GM12878 (cell line): ENCODE data around the gene HTR3E. TPM values are rescaled to one million over a fixed set of nuclear protein-coding genes. Genes with fewer than 3 reads are reported as not detected.

Source experiments
- ATAC-seq: fragments of 200-7000 bp; cut with Tn5 transposase; 3 replicates; pipeline ENCODE4 v1.9.1; 2020; ENCODE audit warnings: mild to moderate bottlenecking, moderate library complexity
- BruUV-seq: library from RNA; stranded (reverse); fragments of 400-500 nt; replicated peaks from 2 replicates; lab custom pipeline; 2021; lab: Mats Ljungman, UMichigan
- CTCF ChIA-PET: fragments of 300-600 bp; sonication (Branson Sonifier 250); formaldehyde crosslinking; extraction: SDS; loops from one replicate; lab custom pipeline; 2021; ENCODE audit warnings: inconsistent platforms; lab: Yijun Ruan, JAX
- POLR2A ChIA-PET: fragments of 350-600 bp; formaldehyde crosslinking; extraction: SDS; loops from one replicate; lab custom pipeline; 2021; ENCODE audit warnings: inconsistent platforms; lab: Charles Lee
- RAD21 ChIA-PET: fragments of 300-600 bp; sonication (Branson Sonifier 250); formaldehyde crosslinking; loops from one replicate; lab custom pipeline; 2023; ENCODE audit warnings: antibody characterized with exemption; ENCODE audit not compliant: unreplicated experiment; lab: Charles Lee
- SMC1A ChIA-PET: fragments of 300-600 bp; sonication (Branson Sonifier 250); formaldehyde crosslinking; loops from one replicate; lab custom pipeline; 2023; ENCODE audit not compliant: unreplicated experiment, uncharacterized antibody; lab: Charles Lee
- DNase-seq: peaks from one replicate; pipeline ENCODE4 v3.0.0-alpha.2; 2011; ENCODE audit warnings: low read depth, low spot score
- FAIRE-seq: peaks from 3 replicates; lab custom pipeline; 2011; peaks lifted over from hg19 to GRCh38; lab: Jason Lieb, UNC
- H2AFZ ChIP-seq: 2 replicates; pipeline ENCODE4 v1.6.0; 2011; ENCODE audit warnings: low read depth, low read length, control low read depth; ENCODE audit not compliant: control insufficient read depth
- H3K27ac ChIP-seq: 2 replicates; pipeline ENCODE4 v1.5.1; 2011; ENCODE audit warnings: control low read depth; ENCODE audit not compliant: control insufficient read depth, insufficient read depth
- H3K27me3 ChIP-seq, 2 experiments: replicated peaks in 1 of 2; 2 replicates each; pipeline versions ENCODE4 v1.6.0 to v1.6.1; 2011; ENCODE audit warnings: low read length in 1 of 2; ENCODE audit not compliant: control insufficient read depth in 2 of 2, insufficient read depth in 2 of 2
- H3K36me3 ChIP-seq, 2 experiments: 2 replicates each; pipeline ENCODE4 v1.5.1; 2011; ENCODE audit warnings: low read length in 1 of 2; ENCODE audit not compliant: control insufficient read depth in 2 of 2, insufficient read depth in 2 of 2
- H3K4me1 ChIP-seq: 2 replicates; pipeline ENCODE4 v1.6.1; 2011; ENCODE audit warnings: mild to moderate bottlenecking, low read length, moderate library complexity, mixed read lengths; ENCODE audit not compliant: control insufficient read depth, insufficient read depth
- H3K4me2 ChIP-seq: 2 replicates; pipeline ENCODE4 v1.6.0; 2011; ENCODE audit warnings: control low read depth; ENCODE audit not compliant: control insufficient read depth, insufficient read depth
- H3K4me3 ChIP-seq: fragments of 200-600 bp; sonication (generic); 2 replicates; pipeline ENCODE4 v1.5.1; 2016
- H3K79me2 ChIP-seq: 2 replicates; pipeline ENCODE4 v1.6.0; 2011; ENCODE audit warnings: low read length; ENCODE audit not compliant: control insufficient read depth, insufficient read depth
- H3K9ac ChIP-seq: 2 replicates; pipeline ENCODE4 v1.8.0; 2011; ENCODE audit warnings: low read length, control low read depth, mixed read lengths; ENCODE audit not compliant: control insufficient read depth, insufficient read depth
- H3K9me3 ChIP-seq: replicated peaks from 3 replicates; pipeline ENCODE4 v1.5.1; 2011; ENCODE audit warnings: mild to moderate bottlenecking, low read length; ENCODE audit not compliant: control insufficient read depth, insufficient read depth
- H4K20me1 ChIP-seq: 2 replicates; pipeline ENCODE4 v1.6.0; 2011; ENCODE audit not compliant: control insufficient read depth, insufficient read depth
- CEBPB ChIP-seq, 2 experiments: fragments of 150-350 bp in 1 of 2; IDR thresholded peaks; 2 replicates each; pipeline ENCODE4 v1.6.1; 2012 to 2014; ENCODE audit warnings: low read depth in 2 of 2, low read length in 2 of 2, borderline replicate concordance in 1 of 2, inconsistent platforms in 1 of 2
- E2F8 ChIP-seq: fragments of 450-650 bp; IDR thresholded peaks from 2 replicates; pipeline ENCODE4 v1.6.1; 2018; ENCODE audit warnings: mild to moderate bottlenecking, low read depth, moderate library complexity; ENCODE audit not compliant: partially characterized antibody
- FOXK2 ChIP-seq: fragments of 450-650 bp; IDR thresholded peaks from 2 replicates; pipeline ENCODE4 v1.6.1; 2017; ENCODE audit warnings: mild to moderate bottlenecking, moderate library complexity
- HCFC1 ChIP-seq: fragments of 150-350 bp; IDR thresholded peaks from 2 replicates; pipeline ENCODE4 v1.6.1; 2014; ENCODE audit warnings: low read length
- POLR2AphosphoS2 ChIP-seq: IDR thresholded peaks from 2 replicates; pipeline ENCODE4 v1.6.1; 2011; ENCODE audit warnings: low read depth, mild to moderate bottlenecking, low read length, improper control_type of control experiment, moderate library complexity
- RUNX3 ChIP-seq: IDR thresholded peaks from 2 replicates; pipeline ENCODE4 v1.6.1; 2012; ENCODE audit warnings: low read length, inconsistent platforms
- STAT3 ChIP-seq: IDR thresholded peaks from 2 replicates; pipeline ENCODE4 v1.6.1; 2011; ENCODE audit warnings: low read depth, low read length, improper control_type of control experiment
- YY1 ChIP-seq: IDR thresholded peaks from 2 replicates; pipeline ENCODE4 v1.6.1; 2011; ENCODE audit warnings: low read depth, mild to moderate bottlenecking, low read length
- WGBS: methylation state at CpG from one replicate; pipeline ENCODE4 v1.1.6; 2016; ENCODE audit warnings: low lambda C conversion rate; ENCODE audit not compliant: insufficient replicate concordance, insufficient coverage; ENCODE audit errors: missing lambda C conversion rate; 5-methylcytosine and 5-hydroxymethylcytosine counted together
- in situ Hi-C: fragments of 300-500 bp; cut with MboI; formaldehyde crosslinking; loops from 9 replicates; pipeline ENCODE4 v1.14.3; 2018; ENCODE audit warnings: mixed read lengths
- intact Hi-C: fragments of 100-400 bp; cut with micrococcal nuclease; formaldehyde crosslinking; loops from one replicate; pipeline ENCODE4 v1.14.2; 2022; ENCODE audit not compliant: unreplicated experiment
- polyA plus RNA-seq, 11 experiments: library from polyadenylated mRNA; depleted of rRNA in 4 of 11; unstranded in 6 of 11; stranded (reverse) in 5 of 11; fragments of >200 nt; fragmentation: Nextera tagmentation in 4 of 11; fragmentation: Illumina TruSeq in 1 of 11; extraction: Ambion mirVana in 4 of 11; extraction: Trizol in 1 of 11; gene quantifications; 1 replicate in 1 of 11; 2 replicates in 10 of 11; pipeline versions ENCODE4 v1.2.1 to v1.2.3, GENCODE V29; 2011 to 2016; ENCODE audit warnings: inconsistent platforms in 2 of 11, missing spikeins in 2 of 11, low read depth in 1 of 11
- total RNA-seq, 4 experiments: library from RNA; depleted of rRNA in 3 of 4; stranded (reverse); fragments of >200 nt in 3 of 4; fragmentation: Illumina TruSeq in 1 of 4; extraction: Trizol in 1 of 4; gene quantifications; 2 replicates each; pipeline versions ENCODE4 v1.2.1 to v1.2.3, GENCODE V29; 2013 to 2021

The HTR3E gene
- total and polyA plus RNA-seq, 10 of the 15 experiments (the other 5 are each of a cell fraction or from before 2014, with no cell fraction given) = not detected

- no peak for ATAC-seq
- H3K9ac ChIP-seq = no peak overlapping the region
- intact Hi-C loops = no loop called here
- 21% methylated on average over 3 of the region's 3 CpGs for WGBS
- no peaks in the 10 kb centered on the region for H4K20me1 ChIP-seq
- peaks cover 8% of the 10 kb centered on the region; the same call in 2 of the 3 replicates for H3K9me3 ChIP-seq
- ChIA-PET CTCF (interaction anchor here (1.4 kb wide), 1 partner anchor 33 kb away, joined by 3 read pairs; no protein-coding TSS in a partner anchor), POLR2A (no interaction called here), SMC1A (no interaction called here), RAD21 (no interaction called here)
- in situ Hi-C loops = no loop called here
- no peaks in the 10 kb centered on the region for H3K79me2 ChIP-seq
- DNase-seq = no peak
- H2AFZ ChIP-seq = no peak overlapping the region
- FAIRE-seq = no peak
- no peak overlapping the region for H3K4me2 ChIP-seq
- TF ChIP-seq RUNX3 (no peak), YY1 (no peak), FOXK2 (no peak), E2F8 (no peak)
- no peaks in the 10 kb centered on the region for H3K27me3 ChIP-seq
- no peak overlapping the region for H3K27ac ChIP-seq
- no TSS peak for BruUV-seq
- no peaks in the 10 kb centered on the region for H3K36me3 ChIP-seq
- no peaks in the 10 kb centered on the region for H3K4me1 ChIP-seq
- no peak overlapping the region for H3K4me3 ChIP-seq
Measured at GRCh38 chr3:184085389-184085852, 11.4 kb upstream of the HTR3E start.

GRCh38 chr3:184092199-184092598 is 4.7 kb upstream of the HTR3E start:
- WGBS = 60% methylated on average over 3 of the region's 3 CpGs
- Histone ChIP-seq H3K9me3 (no peaks in the 10 kb centered on the region; the same call in 2 of the 3 replicates), H3K4me1 (no peaks in the 10 kb centered on the region), H4K20me1 (no peaks in the 10 kb centered on the region), H3K9ac (no peak overlapping the region), H3K36me3 (no peaks in the 10 kb centered on the region), H3K27me3 (no peaks in the 10 kb centered on the region), H3K4me2 (no peak overlapping the region), H3K4me3 (no peak overlapping the region), H3K27ac (no peak overlapping the region), H3K79me2 (no peaks in the 10 kb centered on the region), H2AFZ (no peak overlapping the region)
- DNase-seq = no peak
- ATAC-seq = no peak
- ChIA-PET POLR2A (no interaction called here), RAD21 (no interaction called here), CTCF (no interaction called here), SMC1A (no interaction called here)
- FAIRE-seq = no peak
- TF ChIP-seq STAT3 (no peak), POLR2AphosphoS2 (no peak), HCFC1 (no peak), CEBPB (IDR thresholded peaks at IDR 0.05; ENCODE audit: borderline replicate concordance in 1 of 2, low read depth in 2 of 2, low read length in 2 of 2) (no peak)
- intact Hi-C loops = no loop called here
- in situ Hi-C loops = no loop called here
- no TSS peak for BruUV-seq
